Measurements from ENCODE around the gene PRDM13. TPM values are rescaled to one million over a fixed set of nuclear protein-coding genes. Genes with fewer than 3 reads are reported as not detected.

Gene PRDM13
- total and polyA plus RNA-seq, 2 of the 13 experiments (the other 11 are each of a cell fraction or from before 2014, with no cell fraction given), result not detected

DNA sequence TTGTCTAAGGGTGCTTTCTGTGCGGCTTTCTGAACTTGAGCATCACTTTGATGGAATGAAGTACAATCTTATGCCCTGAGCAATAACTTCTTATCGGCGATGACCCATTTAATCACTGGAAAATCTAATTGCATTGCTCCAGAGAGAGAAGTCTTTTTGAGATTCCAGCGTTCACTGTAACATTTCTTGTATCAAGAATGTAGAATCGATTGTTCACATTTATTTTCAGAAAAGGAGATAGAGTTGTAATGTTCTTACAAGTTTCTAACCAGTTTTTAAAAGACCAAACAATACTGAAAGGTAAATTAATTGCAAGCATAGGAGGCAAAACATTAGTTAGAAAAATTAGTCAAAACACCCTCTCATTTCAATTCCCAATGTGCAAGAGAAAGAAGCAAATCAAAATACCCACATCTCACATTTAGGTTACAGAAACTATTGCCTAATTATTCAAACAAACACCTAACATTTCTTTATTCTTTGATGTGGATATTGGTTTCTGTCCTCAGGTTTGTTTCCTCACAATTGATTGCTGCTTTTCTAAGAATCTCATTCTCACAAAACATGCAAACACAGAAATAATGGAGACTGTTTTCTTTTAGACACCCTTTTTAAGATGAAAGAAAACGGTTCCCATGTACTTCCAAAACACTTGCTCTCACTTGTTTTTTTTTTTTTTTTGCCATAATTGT lies 14.8 kb upstream of the PRDM13 start:
- Histone ChIP-seq H3K27me3 (ENCODE audit: control insufficient read depth in 1 of 2, insufficient read depth in 2 of 2, low read length in 2 of 2) (peaks cover 5 to 43% of the 10 kb centered on the region in 2 experiments), H3K27ac (ENCODE audit: extremely low read length, insufficient read depth, low read length) (no peak overlapping the region), H3K9me3 (ENCODE audit: low read length) (no peaks in the 10 kb centered on the region), H3K4me1 (ENCODE audit: insufficient read depth, low read length) (peaks cover 13% of the 10 kb centered on the region), H3K4me3 (replicated peaks in 1 of 3; ENCODE audit: insufficient read depth in 1 of 3, low read depth in 2 of 3, low read length in 3 of 3) (no peak overlapping the region), H3K4me2 (ENCODE audit: low read depth, low read length) (no peak overlapping the region), H3K36me3 (replicated peaks in 1 of 2; ENCODE audit: control insufficient read depth in 1 of 2, insufficient read depth in 2 of 2, low read length in 2 of 2) (no peaks in the 10 kb centered on the region), H3K79me2 (ENCODE audit: insufficient read depth, low read length) (no peaks in the 10 kb centered on the region), H2AFZ (ENCODE audit: low read length) (no peak overlapping the region), H4K20me1 (ENCODE audit: insufficient read depth, low read length) (no peaks in the 10 kb centered on the region), H3K9ac (ENCODE audit: insufficient read depth, low read depth, low read length) (no peak overlapping the region)
- FAIRE-seq (no peak), DNase-seq (ENCODE audit: low spot score) (no peak), ATAC-seq (no peak)
- TF ChIP-seq KLF15 (CRISPR knock-in tag; IDR thresholded peaks at IDR 0.05; ENCODE audit: borderline replicate concordance), result no peak
- TF ChIP-seq, protein P1, sequence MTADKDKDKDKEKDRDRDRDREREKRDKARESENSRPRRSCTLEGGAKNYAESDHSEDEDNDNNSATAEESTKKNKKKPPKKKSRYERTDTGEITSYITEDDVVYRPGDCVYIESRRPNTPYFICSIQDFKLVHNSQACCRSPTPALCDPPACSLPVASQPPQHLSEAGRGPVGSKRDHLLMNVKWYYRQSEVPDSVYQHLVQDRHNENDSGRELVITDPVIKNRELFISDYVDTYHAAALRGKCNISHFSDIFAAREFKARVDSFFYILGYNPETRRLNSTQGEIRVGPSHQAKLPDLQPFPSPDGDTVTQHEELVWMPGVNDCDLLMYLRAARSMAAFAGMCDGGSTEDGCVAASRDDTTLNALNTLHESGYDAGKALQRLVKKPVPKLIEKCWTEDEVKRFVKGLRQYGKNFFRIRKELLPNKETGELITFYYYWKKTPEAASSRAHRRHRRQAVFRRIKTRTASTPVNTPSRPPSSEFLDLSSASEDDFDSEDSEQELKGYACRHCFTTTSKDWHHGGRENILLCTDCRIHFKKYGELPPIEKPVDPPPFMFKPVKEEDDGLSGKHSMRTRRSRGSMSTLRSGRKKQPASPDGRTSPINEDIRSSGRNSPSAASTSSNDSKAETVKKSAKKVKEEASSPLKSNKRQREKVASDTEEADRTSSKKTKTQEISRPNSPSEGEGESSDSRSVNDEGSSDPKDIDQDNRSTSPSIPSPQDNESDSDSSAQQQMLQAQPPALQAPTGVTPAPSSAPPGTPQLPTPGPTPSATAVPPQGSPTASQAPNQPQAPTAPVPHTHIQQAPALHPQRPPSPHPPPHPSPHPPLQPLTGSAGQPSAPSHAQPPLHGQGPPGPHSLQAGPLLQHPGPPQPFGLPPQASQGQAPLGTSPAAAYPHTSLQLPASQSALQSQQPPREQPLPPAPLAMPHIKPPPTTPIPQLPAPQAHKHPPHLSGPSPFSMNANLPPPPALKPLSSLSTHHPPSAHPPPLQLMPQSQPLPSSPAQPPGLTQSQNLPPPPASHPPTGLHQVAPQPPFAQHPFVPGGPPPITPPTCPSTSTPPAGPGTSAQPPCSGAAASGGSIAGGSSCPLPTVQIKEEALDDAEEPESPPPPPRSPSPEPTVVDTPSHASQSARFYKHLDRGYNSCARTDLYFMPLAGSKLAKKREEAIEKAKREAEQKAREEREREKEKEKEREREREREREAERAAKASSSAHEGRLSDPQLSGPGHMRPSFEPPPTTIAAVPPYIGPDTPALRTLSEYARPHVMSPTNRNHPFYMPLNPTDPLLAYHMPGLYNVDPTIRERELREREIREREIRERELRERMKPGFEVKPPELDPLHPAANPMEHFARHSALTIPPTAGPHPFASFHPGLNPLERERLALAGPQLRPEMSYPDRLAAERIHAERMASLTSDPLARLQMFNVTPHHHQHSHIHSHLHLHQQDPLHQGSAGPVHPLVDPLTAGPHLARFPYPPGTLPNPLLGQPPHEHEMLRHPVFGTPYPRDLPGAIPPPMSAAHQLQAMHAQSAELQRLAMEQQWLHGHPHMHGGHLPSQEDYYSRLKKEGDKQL (CRISPR knock-in tag; IDR thresholded peaks at IDR 0.05; ENCODE audit: low read depth), result no peak
- TF ChIP-seq FOXK2 (IDR thresholded peaks at IDR 0.05), result no peak
- TF ChIP-seq POLR2AphosphoS2 (IDR thresholded peaks at IDR 0.05; ENCODE audit: low read depth, low read length), result no peak
- TF ChIP-seq EZH2 (conservative IDR thresholded peaks at IDR 0.05; ENCODE audit: low read depth, low read length), result no peak
- TF ChIP-seq ZNF446 (CRISPR knock-in tag; IDR thresholded peaks at IDR 0.05), result no peak
- no peak for TF ChIP-seq ZNF260 (CRISPR knock-in tag; IDR thresholded peaks at IDR 0.05; ENCODE audit: borderline replicate concordance, low read depth)
- TF ChIP-seq, protein P2, sequence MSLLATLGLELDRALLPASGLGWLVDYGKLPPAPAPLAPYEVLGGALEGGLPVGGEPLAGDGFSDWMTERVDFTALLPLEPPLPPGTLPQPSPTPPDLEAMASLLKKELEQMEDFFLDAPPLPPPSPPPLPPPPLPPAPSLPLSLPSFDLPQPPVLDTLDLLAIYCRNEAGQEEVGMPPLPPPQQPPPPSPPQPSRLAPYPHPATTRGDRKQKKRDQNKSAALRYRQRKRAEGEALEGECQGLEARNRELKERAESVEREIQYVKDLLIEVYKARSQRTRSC (CRISPR knock-in tag; IDR thresholded peaks at IDR 0.05; ENCODE audit: low read depth), result no peak
- TF ChIP-seq, protein P3, sequence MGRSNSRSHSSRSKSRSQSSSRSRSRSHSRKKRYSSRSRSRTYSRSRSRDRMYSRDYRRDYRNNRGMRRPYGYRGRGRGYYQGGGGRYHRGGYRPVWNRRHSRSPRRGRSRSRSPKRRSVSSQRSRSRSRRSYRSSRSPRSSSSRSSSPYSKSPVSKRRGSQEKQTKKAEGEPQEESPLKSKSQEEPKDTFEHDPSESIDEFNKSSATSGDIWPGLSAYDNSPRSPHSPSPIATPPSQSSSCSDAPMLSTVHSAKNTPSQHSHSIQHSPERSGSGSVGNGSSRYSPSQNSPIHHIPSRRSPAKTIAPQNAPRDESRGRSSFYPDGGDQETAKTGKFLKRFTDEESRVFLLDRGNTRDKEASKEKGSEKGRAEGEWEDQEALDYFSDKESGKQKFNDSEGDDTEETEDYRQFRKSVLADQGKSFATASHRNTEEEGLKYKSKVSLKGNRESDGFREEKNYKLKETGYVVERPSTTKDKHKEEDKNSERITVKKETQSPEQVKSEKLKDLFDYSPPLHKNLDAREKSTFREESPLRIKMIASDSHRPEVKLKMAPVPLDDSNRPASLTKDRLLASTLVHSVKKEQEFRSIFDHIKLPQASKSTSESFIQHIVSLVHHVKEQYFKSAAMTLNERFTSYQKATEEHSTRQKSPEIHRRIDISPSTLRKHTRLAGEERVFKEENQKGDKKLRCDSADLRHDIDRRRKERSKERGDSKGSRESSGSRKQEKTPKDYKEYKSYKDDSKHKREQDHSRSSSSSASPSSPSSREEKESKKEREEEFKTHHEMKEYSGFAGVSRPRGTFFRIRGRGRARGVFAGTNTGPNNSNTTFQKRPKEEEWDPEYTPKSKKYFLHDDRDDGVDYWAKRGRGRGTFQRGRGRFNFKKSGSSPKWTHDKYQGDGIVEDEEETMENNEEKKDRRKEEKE (IDR thresholded peaks at IDR 0.05), result no peak
- no peak for TF ChIP-seq ZNF567 (CRISPR knock-in tag; IDR thresholded peaks at IDR 0.05; ENCODE audit: borderline replicate concordance)
- no peak for TF ChIP-seq RBM39 (IDR thresholded peaks at IDR 0.05; ENCODE audit: low read depth, low read length, poor library complexity, severe bottlenecking)
- TF ChIP-seq, protein P4, sequence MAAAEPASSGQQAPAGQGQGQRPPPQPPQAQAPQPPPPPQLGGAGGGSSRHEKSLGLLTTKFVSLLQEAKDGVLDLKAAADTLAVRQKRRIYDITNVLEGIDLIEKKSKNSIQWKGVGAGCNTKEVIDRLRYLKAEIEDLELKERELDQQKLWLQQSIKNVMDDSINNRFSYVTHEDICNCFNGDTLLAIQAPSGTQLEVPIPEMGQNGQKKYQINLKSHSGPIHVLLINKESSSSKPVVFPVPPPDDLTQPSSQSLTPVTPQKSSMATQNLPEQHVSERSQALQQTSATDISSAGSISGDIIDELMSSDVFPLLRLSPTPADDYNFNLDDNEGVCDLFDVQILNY (CRISPR knock-in tag; conservative IDR thresholded peaks at IDR 0.05), result no peak
- TF ChIP-seq ZNF557 (CRISPR knock-in tag; IDR thresholded peaks at IDR 0.05), result no peak
- no peak for TF ChIP-seq ZSCAN30 (CRISPR knock-in tag; IDR thresholded peaks at IDR 0.05)
- ChIA-PET CTCF (ENCODE audit: low intra/inter-chr PET ratio, low total read pairs) (no interaction called here), POLR2A (no interaction called here)
- BruUV-seq (replicated peaks), result no TSS peak
- intact Hi-C loops (cut with micrococcal nuclease; ENCODE audit: unreplicated experiment) (no loop called here), in situ Hi-C loops (cut with HindIII; ENCODE audit: extremely low pct_ligation_motif_present, low pct_unique_long_range_greater_than_20kb) (no loop called here)
- 27% methylated on average over 6 of the region's 6 CpGs for WGBS (ENCODE audit: low lambda C conversion rate)

Data from HepG2 (cell line).